Breast epithelium (tissue), 4 donors: Measurements from ENCODE around the gene CTCFL. TPM values are rescaled to one million over a fixed set of nuclear protein-coding genes. Genes with fewer than 3 reads are reported as not detected.

Experiments
- DNase-seq, 2 donors: peaks; one replicate each; pipeline ENCODE4 v3.0.0-alpha.2; 2019; ENCODE audit warnings: low spot score in 2 of 2
- H3K27ac ChIP-seq, 2 donors: fragments of 200-600 bp; sonication (generic) in 1 of 2; one replicate each; pipeline ENCODE4 v1.5.1; 2016 to 2019; ENCODE audit warnings: mild to moderate bottlenecking in 1 of 2
- H3K27me3 ChIP-seq, 2 donors: fragments of 200-600 bp; sonication (generic) in 1 of 2; one replicate each; pipeline versions ENCODE4 v1.5.1 to v1.6.0; 2017 to 2019; ENCODE audit warnings: control low read depth in 1 of 2, mild to moderate bottlenecking in 1 of 2
- H3K36me3 ChIP-seq: fragments of 200-600 bp; one replicate; pipeline ENCODE4 v1.5.1; 2019
- H3K4me1 ChIP-seq, 2 donors: fragments of 200-600 bp; sonication (generic); one replicate each; pipeline ENCODE4 v1.5.1; 2016 to 2019; ENCODE audit warnings: control low read depth in 1 of 2
- H3K4me3 ChIP-seq, 3 donors: fragments of 200-600 bp; sonication (generic); 1 replicate in 2 of 3; 2 replicates in 1 of 3; pipeline ENCODE4 v1.5.1; 2016 to 2019; ENCODE audit warnings: mild to moderate bottlenecking in 3 of 3, moderate library complexity in 2 of 3
- H3K9me3 ChIP-seq, 2 donors: fragments of 200-600 bp; sonication (generic) in 1 of 2; one replicate each; pipeline ENCODE4 v1.5.1; 2016 to 2019; ENCODE audit warnings: control low read depth in 1 of 2
- CTCF ChIP-seq, 3 donors: fragments of 450-650 bp; IDR thresholded peaks; one replicate each; pipeline ENCODE4 v1.5.1; 2016 to 2017; ENCODE audit warnings: antibody characterized with exemption in 3 of 3, mild to moderate bottlenecking in 3 of 3, moderate library complexity in 3 of 3
- POLR2A ChIP-seq: fragments of 450-650 bp; IDR thresholded peaks from one replicate; pipeline ENCODE4 v1.6.1; 2016; ENCODE audit warnings: antibody characterized with exemption, mild to moderate bottlenecking, moderate library complexity
- POLR2AphosphoS5 ChIP-seq, 3 donors: sonication (generic); formaldehyde crosslinking; IDR thresholded peaks; one replicate each; pipeline ENCODE4 v1.6.1; 2017; ENCODE audit warnings: antibody characterized with exemption in 3 of 3
- intact Hi-C: fragments of 100-400 bp; cut with DNase I; formaldehyde crosslinking; loops from one replicate; pipeline ENCODE4 v1.15.1; 2023; ENCODE audit warnings: low total_unique reads
- total RNA-seq, 3 donors: library from RNA; depleted of rRNA; stranded (reverse); fragments of >200 nt; gene quantifications; one replicate each; pipeline ENCODE4 v1.1.0, GENCODE V29; 2016

The CTCFL gene
- total RNA-seq, 3 donors from 2014 or later = not detected

DNA sequence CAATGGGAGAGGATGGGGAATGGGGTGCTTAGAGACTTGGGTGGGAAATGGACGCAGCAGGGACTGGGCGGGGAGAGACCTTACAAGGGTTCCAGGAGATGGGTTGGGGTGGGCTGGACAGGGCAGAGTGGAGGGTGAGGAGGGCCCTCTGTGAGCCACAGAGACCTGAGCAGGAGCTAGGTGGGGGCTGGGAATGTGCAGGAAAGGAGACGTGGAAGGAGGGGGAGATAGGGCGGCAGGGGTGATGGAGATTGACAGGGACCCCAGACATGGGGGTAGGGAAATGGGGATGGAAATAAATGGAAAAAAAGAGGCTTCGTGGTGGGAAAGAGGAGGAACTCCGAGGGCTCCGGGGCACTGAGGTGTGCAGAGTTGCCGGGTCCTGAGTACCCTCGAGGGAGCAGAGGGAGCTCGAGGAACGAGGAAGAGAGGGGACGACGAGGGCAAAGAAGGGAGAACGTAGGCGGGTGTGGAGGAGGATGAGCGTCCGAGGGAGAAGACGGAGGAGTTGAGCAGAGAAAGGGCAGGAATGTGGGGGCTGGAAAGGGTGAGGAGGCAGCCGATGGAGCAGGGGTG lies 2.0 kb upstream of the CTCFL start:
- DNase-seq = no peak
- no peaks in the 10 kb centered on the region for H3K9me3 ChIP-seq
- no peaks in the 10 kb centered on the region for H3K36me3 ChIP-seq
- no peaks in the 10 kb centered on the region for H3K4me1 ChIP-seq
- H3K4me3 ChIP-seq = no peak overlapping the region
- H3K27me3 ChIP-seq = peaks cover 0 to 3% of the 10 kb centered on the region in 2 donors
- intact Hi-C loops = loop anchor here (5.0 kb wide), 1 partner anchor 65 kb away; no protein-coding TSS in a partner anchor
- no peak for TF ChIP-seq POLR2AphosphoS5 (IDR thresholded peaks at IDR 0.05)
- no peak for TF ChIP-seq POLR2A
- no peak for TF ChIP-seq CTCF (IDR thresholded peaks at IDR 0.05)
- no peak overlapping the region for H3K27ac ChIP-seq

GRCh38 chr20:57526087-57526884 lies 1.3 kb upstream of the CTCFL start:
- intact Hi-C loops = loop anchor here (5.0 kb wide), 1 partner anchor 66 kb away; no protein-coding TSS in a partner anchor
- H3K27ac ChIP-seq = no peak overlapping the region
- no peak for DNase-seq
- H3K9me3 ChIP-seq = no peaks in the 10 kb centered on the region
- no peaks in the 10 kb centered on the region for H3K36me3 ChIP-seq
- H3K27me3 ChIP-seq = peaks cover 0 to 3% of the 10 kb centered on the region in 2 donors
- TF ChIP-seq CTCF (IDR thresholded peaks at IDR 0.05) (no peak), POLR2A (no peak), POLR2AphosphoS5 (IDR thresholded peaks at IDR 0.05) (no peak)
- no peaks in the 10 kb centered on the region for H3K4me1 ChIP-seq
- no peak overlapping the region for H3K4me3 ChIP-seq

GRCh38 chr20:57525328-57526086 lies 567 bp upstream of the CTCFL start:
- intact Hi-C loops = loop anchor here (5.0 kb wide), 1 partner anchor 67 kb away; no protein-coding TSS in a partner anchor
- no peak for TF ChIP-seq POLR2A
- TF ChIP-seq POLR2AphosphoS5 (IDR thresholded peaks at IDR 0.05) = no peak
- TF ChIP-seq CTCF (IDR thresholded peaks at IDR 0.05) = no peak
- H3K27me3 ChIP-seq = peaks cover 0 to 3% of the 10 kb centered on the region in 2 donors

DNA sequence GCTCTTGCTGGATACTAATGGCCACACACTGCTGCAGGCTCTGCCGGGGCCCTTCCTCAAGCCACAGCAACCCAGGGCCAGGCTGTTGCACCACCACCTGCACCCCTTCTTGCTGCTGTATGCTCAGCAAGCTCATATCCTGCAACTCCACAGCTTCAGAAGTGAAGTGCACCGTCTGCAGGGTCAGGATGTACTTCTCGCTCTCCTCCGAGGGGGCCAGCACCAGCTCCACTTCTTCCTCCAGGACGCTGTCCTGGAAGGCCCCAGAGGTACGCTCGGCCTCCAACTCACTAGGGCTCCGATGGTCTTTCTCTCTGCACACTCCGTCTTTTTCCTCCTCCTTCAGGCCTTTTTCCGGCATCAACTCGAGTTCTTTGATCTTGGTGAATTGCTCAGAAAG lies 1.2 kb downstream of the CTCFL start:
- DNase-seq = no peak
- no peak for TF ChIP-seq CTCF (IDR thresholded peaks at IDR 0.05)
- no peak for TF ChIP-seq POLR2A
- TF ChIP-seq POLR2AphosphoS5 (IDR thresholded peaks at IDR 0.05) = no peak
- Histone ChIP-seq H3K27me3 (peaks cover 0 to 3% of the 10 kb centered on the region in 2 donors), H3K4me3 (no peak overlapping the region), H3K27ac (no peak overlapping the region), H3K36me3 (no peaks in the 10 kb centered on the region), H3K9me3 (no peaks in the 10 kb centered on the region), H3K4me1 (no peaks in the 10 kb centered on the region)
- intact Hi-C loops = no loop called here

More at GRCh38 chr20:57525328-57526086, 567 bp upstream of the CTCFL start:
- no peak overlapping the region for H3K27ac ChIP-seq
- H3K9me3 ChIP-seq = no peaks in the 10 kb centered on the region
- H3K36me3 ChIP-seq = no peaks in the 10 kb centered on the region
- H3K4me3 ChIP-seq = no peak overlapping the region
- no peak for DNase-seq
- H3K4me1 ChIP-seq = no peaks in the 10 kb centered on the region
